ENCODE measurements around the gene GRIK2. TPM values are rescaled to one million over a fixed set of nuclear protein-coding genes. Genes with fewer than 3 reads are reported as not detected.
A peak's percentile ranks its signal among the peaks of the same experiment; 100 is the strongest.

GRIK2 gene
- total and polyA plus RNA-seq, 2 of the 4 experiments (the other 2 are of a cell fraction): 8.2 to 15.2 TPM

- DNase-seq (no peak), ATAC-seq (ENCODE audit: low read depth) (no peak)
- Histone ChIP-seq H3K4me2 (ENCODE audit: low read depth, low read length) (peak overlapping the region; percentile 46; the same call in 1 of the 2 replicates), H3K79me1 (ENCODE audit: low read depth in 1 of 2, low read length in 2 of 2) (no peaks in the 10 kb centered on the region; a peak in 2 of 4 replicates), H3K27ac (ENCODE audit: insufficient read depth, low read length) (no peak overlapping the region), H4K8ac (ENCODE audit: low read depth in 2 of 2, low read length in 2 of 2) (no peak overlapping the region), H4K20me1 (ENCODE audit: insufficient read depth, low read length) (no peaks in the 10 kb centered on the region), H3K36me3 (ENCODE audit: control insufficient read depth, insufficient read depth, low read length) (peaks cover 3% of the 10 kb centered on the region; the same call in 1 of the 2 replicates), H3K23ac (ENCODE audit: low read depth, low read length) (no peak overlapping the region), H2BK20ac (ENCODE audit: low read depth, low read length) (no peak overlapping the region), H2BK15ac (ENCODE audit: low read depth, low read length) (no peak overlapping the region), H2BK120ac (ENCODE audit: low read depth, low read length) (no peak overlapping the region), H3K18ac (ENCODE audit: low read depth, low read length) (no peak overlapping the region), H3K56ac (ENCODE audit: extremely low read depth, insufficient read depth, low read length) (no peak overlapping the region), H4K5ac (ENCODE audit: low read depth, low read length) (peak overlapping the region; percentile 31; the same call in 1 of the 2 replicates), H2BK5ac (ENCODE audit: low read depth, low read length, poor library complexity, severe bottlenecking) (no peak overlapping the region), H4K91ac (ENCODE audit: insufficient read depth, low read depth, low read length) (no peak overlapping the region), H3K9me1 (ENCODE audit: insufficient read depth, low read length) (no peaks in the 10 kb centered on the region), H3K4ac (ENCODE audit: low read depth, low read length) (no peak overlapping the region), H2AK5ac (ENCODE audit: low read depth, low read length) (no peak overlapping the region), H3K27me3 (ENCODE audit: control insufficient read depth, insufficient read depth, low read length) (no peaks in the 10 kb centered on the region), H3K4me3 (ENCODE audit: insufficient read depth, low read depth, low read length) (no peak overlapping the region), H3K9ac (ENCODE audit: low read depth, low read length) (no peak overlapping the region), H2AFZ (replicated peaks; ENCODE audit: low read length, poor library complexity) (no peak overlapping the region), H3K14ac (replicated peaks; ENCODE audit: low read depth, low read length) (no peak overlapping the region), H3K9me3 (ENCODE audit: control insufficient read depth, insufficient read depth, low read length) (no peaks in the 10 kb centered on the region), H3K4me1 (ENCODE audit: control insufficient read depth, insufficient read depth, low read length) (peaks cover 2% of the 10 kb centered on the region; the same call in 1 of the 2 replicates), H2AK9ac (replicated peaks; ENCODE audit: low read depth, low read length, poor library complexity) (no peak overlapping the region)
- CTCF ChIA-PET: no interaction called here
- in situ Hi-C loops (cut with MboI; ENCODE audit: low sequenced_read_pairs): no loop called here
- TF ChIP-seq RFX5 (IDR thresholded peaks at IDR 0.05; ENCODE audit: low read depth, low read length) (no peak), CEBPB (IDR thresholded peaks at IDR 0.05; ENCODE audit: low read depth, low read length) (no peak), CHD1 (IDR thresholded peaks at IDR 0.05; ENCODE audit: low read depth, low read length) (no peak), MAZ (IDR thresholded peaks at IDR 0.05; ENCODE audit: borderline replicate concordance, low read depth, low read length) (no peak), POLR2A (IDR thresholded peaks at IDR 0.05; ENCODE audit: low read depth, low read length) (no peak), MAFK (IDR thresholded peaks at IDR 0.05; ENCODE audit: low read depth, low read length) (no peak), FOS (IDR thresholded peaks at IDR 0.05; ENCODE audit: low read depth, low read length) (no peak), BHLHE40 (IDR thresholded peaks at IDR 0.05; ENCODE audit: low read depth, low read length) (no peak), MXI1 (IDR thresholded peaks at IDR 0.05; ENCODE audit: borderline replicate concordance, low read depth, low read length) (no peak), RAD21 (IDR thresholded peaks at IDR 0.05; ENCODE audit: low read length) (no peak), SMC3 (IDR thresholded peaks at IDR 0.05; ENCODE audit: low read depth, low read length) (no peak), NFE2L2 (IDR thresholded peaks at IDR 0.05; ENCODE audit: low read depth, low read length) (no peak), RCOR1 (IDR thresholded peaks at IDR 0.05; ENCODE audit: insufficient replicate concordance, low read length) (no peak)
- TF ChIP-seq, protein P1, sequence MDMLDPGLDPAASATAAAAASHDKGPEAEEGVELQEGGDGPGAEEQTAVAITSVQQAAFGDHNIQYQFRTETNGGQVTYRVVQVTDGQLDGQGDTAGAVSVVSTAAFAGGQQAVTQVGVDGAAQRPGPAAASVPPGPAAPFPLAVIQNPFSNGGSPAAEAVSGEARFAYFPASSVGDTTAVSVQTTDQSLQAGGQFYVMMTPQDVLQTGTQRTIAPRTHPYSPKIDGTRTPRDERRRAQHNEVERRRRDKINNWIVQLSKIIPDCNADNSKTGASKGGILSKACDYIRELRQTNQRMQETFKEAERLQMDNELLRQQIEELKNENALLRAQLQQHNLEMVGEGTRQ (IDR thresholded peaks at IDR 0.05; ENCODE audit: low read depth, low read length): no peak
- TF ChIP-seq, protein P2, sequence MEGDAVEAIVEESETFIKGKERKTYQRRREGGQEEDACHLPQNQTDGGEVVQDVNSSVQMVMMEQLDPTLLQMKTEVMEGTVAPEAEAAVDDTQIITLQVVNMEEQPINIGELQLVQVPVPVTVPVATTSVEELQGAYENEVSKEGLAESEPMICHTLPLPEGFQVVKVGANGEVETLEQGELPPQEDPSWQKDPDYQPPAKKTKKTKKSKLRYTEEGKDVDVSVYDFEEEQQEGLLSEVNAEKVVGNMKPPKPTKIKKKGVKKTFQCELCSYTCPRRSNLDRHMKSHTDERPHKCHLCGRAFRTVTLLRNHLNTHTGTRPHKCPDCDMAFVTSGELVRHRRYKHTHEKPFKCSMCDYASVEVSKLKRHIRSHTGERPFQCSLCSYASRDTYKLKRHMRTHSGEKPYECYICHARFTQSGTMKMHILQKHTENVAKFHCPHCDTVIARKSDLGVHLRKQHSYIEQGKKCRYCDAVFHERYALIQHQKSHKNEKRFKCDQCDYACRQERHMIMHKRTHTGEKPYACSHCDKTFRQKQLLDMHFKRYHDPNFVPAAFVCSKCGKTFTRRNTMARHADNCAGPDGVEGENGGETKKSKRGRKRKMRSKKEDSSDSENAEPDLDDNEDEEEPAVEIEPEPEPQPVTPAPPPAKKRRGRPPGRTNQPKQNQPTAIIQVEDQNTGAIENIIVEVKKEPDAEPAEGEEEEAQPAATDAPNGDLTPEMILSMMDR (conservative IDR thresholded peaks at IDR 0.05; ENCODE audit: low read depth, low read length): no peak
- no CpG with 5 or more reads among the region's 2 CpGs for WGBS, 2 experiments (ENCODE audit: extremely low coverage in 2 of 2, insufficient read length in 1 of 2)
- dilution Hi-C loops (cut with HindIII; ENCODE audit: low sequenced_read_pairs, unreplicated experiment): no loop called here
- no TSS peak for BruUV-seq (replicated peaks)
- POLR2A ChIA-PET (ENCODE audit: unreplicated experiment): interaction anchor here (0.7 kb wide), 1 partner anchor 22 kb away, joined by 3 read pairs; no protein-coding TSS in a partner anchor
- intact Hi-C loops (cut with micrococcal nuclease): no loop called here
Observed at GRCh38 chr6:101434601-101435000, 41.1 kb downstream of the GRIK2 start.

All from IMR-90 (cell line).